ENCODE data around the gene TRMT10A.

Gene TRMT10A

GRCh38 chr4:99593781-99594641 is 30.2 kb upstream of the TRMT10A start:
- no peaks in the 10 kb centered on the region for H3K79me1 ChIP-seq (ENCODE audit: low read depth, low read length)
- no peak overlapping the region for H3K9ac ChIP-seq (ENCODE audit: low read depth, low read length, poor library complexity)
- peaks cover 0 to 39% of the 10 kb centered on the region in 2 donors for H3K36me3 ChIP-seq (replicated peaks in 1 of 2; ENCODE audit: control insufficient read depth in 2 of 2, insufficient read depth in 2 of 2, low read length in 2 of 2)
- H3K18ac ChIP-seq (ENCODE audit: low read length) = no peak overlapping the region
- H3K4ac ChIP-seq (ENCODE audit: low read length) = no peak overlapping the region
- H2BK5ac ChIP-seq (ENCODE audit: low read length) = no peak overlapping the region
- no peaks in the 10 kb centered on the region for H3K27me3 ChIP-seq (ENCODE audit: control insufficient read depth in 3 of 3, insufficient read depth in 3 of 3, low read depth in 1 of 3, low read length in 3 of 3)
- H3K27ac ChIP-seq (replicated peaks; ENCODE audit: low read length) = no peak overlapping the region
- no peak overlapping the region for H3K23ac ChIP-seq (ENCODE audit: low read depth, low read length, poor library complexity)
- H3K4me1 ChIP-seq (ENCODE audit: control insufficient read depth in 2 of 2, insufficient read depth in 1 of 2, low read depth in 1 of 2, low read length in 2 of 2) = no peaks in the 10 kb centered on the region
- H2AK5ac ChIP-seq (ENCODE audit: low read depth, low read length) = no peak overlapping the region
- no peak overlapping the region for H4K91ac ChIP-seq (ENCODE audit: low read depth, low read length, poor library complexity)
- no peaks in the 10 kb centered on the region for H3K9me3 ChIP-seq (replicated peaks in 1 of 2; ENCODE audit: control insufficient read depth in 2 of 2, insufficient read depth in 1 of 2, low read depth in 1 of 2, low read length in 2 of 2)
- H2BK12ac ChIP-seq (ENCODE audit: low read length) = no peak overlapping the region
- H2AFZ ChIP-seq (ENCODE audit: low read length) = no peak overlapping the region
- no peak for DNase-seq (ENCODE audit: low spot score)
- no CpG with 5 or more reads among the region's 4 CpGs for WGBS, 2 donors (ENCODE audit: extremely low coverage in 2 of 2, insufficient read length in 2 of 2, insufficient replicate concordance in 1 of 2)
- H3K14ac ChIP-seq (ENCODE audit: low read length) = no peak overlapping the region
- no peak overlapping the region for H2BK15ac ChIP-seq (ENCODE audit: low read length)
- no peak overlapping the region for H3K4me2 ChIP-seq (ENCODE audit: insufficient read depth, low read length, poor library complexity, severe bottlenecking)
- no peak overlapping the region for H4K8ac ChIP-seq (ENCODE audit: low read depth, low read length)
- H2BK120ac ChIP-seq (ENCODE audit: low read depth, low read length) = no peak overlapping the region
- H3K4me3 ChIP-seq (ENCODE audit: low read length in 2 of 2) = no peak overlapping the region

GRCh38 chr4:99591757-99592156 is 27.9 kb upstream of the TRMT10A start:
- H3K14ac ChIP-seq (ENCODE audit: low read length) = no peak overlapping the region

GRCh38 chr4:99587803-99588202 is 24.0 kb upstream of the TRMT10A start:
- no peak overlapping the region for H3K18ac ChIP-seq (ENCODE audit: low read length)
- H4K91ac ChIP-seq (ENCODE audit: low read depth, low read length, poor library complexity) = no peak overlapping the region
- H3K4me3 ChIP-seq (ENCODE audit: low read length in 2 of 2) = no peak overlapping the region
- H2BK15ac ChIP-seq (ENCODE audit: low read length) = no peak overlapping the region
- no peaks in the 10 kb centered on the region for H3K9me3 ChIP-seq (replicated peaks in 1 of 2; ENCODE audit: control insufficient read depth in 2 of 2, insufficient read depth in 1 of 2, low read depth in 1 of 2, low read length in 2 of 2)
- H2AK5ac ChIP-seq (ENCODE audit: low read depth, low read length) = no peak overlapping the region
- no peak overlapping the region for H2BK5ac ChIP-seq (ENCODE audit: low read length)
- no peak overlapping the region for H3K4me2 ChIP-seq (ENCODE audit: insufficient read depth, low read length, poor library complexity, severe bottlenecking)
- peaks cover 0 to 37% of the 10 kb centered on the region in 2 donors for H3K36me3 ChIP-seq (replicated peaks in 1 of 2; ENCODE audit: control insufficient read depth in 2 of 2, insufficient read depth in 2 of 2, low read length in 2 of 2)
- no peak overlapping the region for H3K9ac ChIP-seq (ENCODE audit: low read depth, low read length, poor library complexity)
- no peak overlapping the region for H3K27ac ChIP-seq (replicated peaks; ENCODE audit: low read length)
- no peak overlapping the region for H3K4ac ChIP-seq (ENCODE audit: low read length)
- no peaks in the 10 kb centered on the region for H3K27me3 ChIP-seq (ENCODE audit: control insufficient read depth in 3 of 3, insufficient read depth in 3 of 3, low read depth in 1 of 3, low read length in 3 of 3)
- DNase-seq (ENCODE audit: low spot score) = no peak
- no peak overlapping the region for H3K23ac ChIP-seq (ENCODE audit: low read depth, low read length, poor library complexity)
- H2AFZ ChIP-seq (ENCODE audit: low read length) = no peak overlapping the region
- H4K8ac ChIP-seq (ENCODE audit: low read depth, low read length) = no peak overlapping the region
- no peaks in the 10 kb centered on the region for H3K79me1 ChIP-seq (ENCODE audit: low read depth, low read length)
- H3K4me1 ChIP-seq (ENCODE audit: control insufficient read depth in 2 of 2, insufficient read depth in 1 of 2, low read depth in 1 of 2, low read length in 2 of 2) = no peaks in the 10 kb centered on the region
- WGBS, 2 donors (ENCODE audit: extremely low coverage in 2 of 2, insufficient read length in 2 of 2, insufficient replicate concordance in 1 of 2) = no CpG with 5 or more reads among the region's 1 CpG
- H3K14ac ChIP-seq (ENCODE audit: low read length) = no peak overlapping the region
- H2BK120ac ChIP-seq (ENCODE audit: low read depth, low read length) = no peak overlapping the region
- H2BK12ac ChIP-seq (ENCODE audit: low read length) = no peak overlapping the region

More at GRCh38 chr4:99591757-99592156, 27.9 kb upstream of the TRMT10A start:
- no peak for DNase-seq (ENCODE audit: low spot score)
- no peak overlapping the region for H2AFZ ChIP-seq (ENCODE audit: low read length)
- H3K9ac ChIP-seq (ENCODE audit: low read depth, low read length, poor library complexity) = no peak overlapping the region
- no peak overlapping the region for H3K18ac ChIP-seq (ENCODE audit: low read length)
- H3K36me3 ChIP-seq (replicated peaks in 1 of 2; ENCODE audit: control insufficient read depth in 2 of 2, insufficient read depth in 2 of 2, low read length in 2 of 2) = peaks cover 0 to 37% of the 10 kb centered on the region in 2 donors
- H3K4me1 ChIP-seq (ENCODE audit: control insufficient read depth in 2 of 2, insufficient read depth in 1 of 2, low read depth in 1 of 2, low read length in 2 of 2) = no peaks in the 10 kb centered on the region
- no peak overlapping the region for H2BK120ac ChIP-seq (ENCODE audit: low read depth, low read length)
- H4K8ac ChIP-seq (ENCODE audit: low read depth, low read length) = no peak overlapping the region
- no peaks in the 10 kb centered on the region for H3K9me3 ChIP-seq (replicated peaks in 1 of 2; ENCODE audit: control insufficient read depth in 2 of 2, insufficient read depth in 1 of 2, low read depth in 1 of 2, low read length in 2 of 2)
- no peak overlapping the region for H2BK12ac ChIP-seq (ENCODE audit: low read length)
- H3K27me3 ChIP-seq (ENCODE audit: control insufficient read depth in 3 of 3, insufficient read depth in 3 of 3, low read depth in 1 of 3, low read length in 3 of 3) = no peaks in the 10 kb centered on the region
- no peak overlapping the region for H3K4me3 ChIP-seq (ENCODE audit: low read length in 2 of 2)
- no peak overlapping the region for H4K91ac ChIP-seq (ENCODE audit: low read depth, low read length, poor library complexity)
- no peak overlapping the region for H2AK5ac ChIP-seq (ENCODE audit: low read depth, low read length)
- H3K4me2 ChIP-seq (ENCODE audit: insufficient read depth, low read length, poor library complexity, severe bottlenecking) = no peak overlapping the region
- no CpG with 5 or more reads among the region's 3 CpGs for WGBS, 2 donors (ENCODE audit: extremely low coverage in 2 of 2, insufficient read length in 2 of 2, insufficient replicate concordance in 1 of 2)
- no peak overlapping the region for H2BK15ac ChIP-seq (ENCODE audit: low read length)
- H3K23ac ChIP-seq (ENCODE audit: low read depth, low read length, poor library complexity) = no peak overlapping the region
- no peak overlapping the region for H2BK5ac ChIP-seq (ENCODE audit: low read length)
- no peak overlapping the region for H3K27ac ChIP-seq (replicated peaks; ENCODE audit: low read length)
- H3K79me1 ChIP-seq (ENCODE audit: low read depth, low read length) = no peaks in the 10 kb centered on the region
- no peak overlapping the region for H3K4ac ChIP-seq (ENCODE audit: low read length)

GRCh38 chr4:99587309-99587708 is 23.5 kb upstream of the TRMT10A start:
- Histone ChIP-seq H3K4me3 (ENCODE audit: low read length in 2 of 2) (no peak overlapping the region), H3K27me3 (ENCODE audit: control insufficient read depth in 3 of 3, insufficient read depth in 3 of 3, low read depth in 1 of 3, low read length in 3 of 3) (no peaks in the 10 kb centered on the region), H2BK120ac (ENCODE audit: low read depth, low read length) (no peak overlapping the region), H3K4me1 (ENCODE audit: control insufficient read depth in 2 of 2, insufficient read depth in 1 of 2, low read depth in 1 of 2, low read length in 2 of 2) (no peaks in the 10 kb centered on the region), H3K36me3 (replicated peaks in 1 of 2; ENCODE audit: control insufficient read depth in 2 of 2, insufficient read depth in 2 of 2, low read length in 2 of 2) (peaks cover 0 to 38% of the 10 kb centered on the region in 2 donors), H3K23ac (ENCODE audit: low read depth, low read length, poor library complexity) (no peak overlapping the region), H2BK5ac (ENCODE audit: low read length) (no peak overlapping the region), H3K79me1 (ENCODE audit: low read depth, low read length) (no peaks in the 10 kb centered on the region), H3K9ac (ENCODE audit: low read depth, low read length, poor library complexity) (no peak overlapping the region), H3K14ac (ENCODE audit: low read length) (no peak overlapping the region), H3K18ac (ENCODE audit: low read length) (no peak overlapping the region), H2BK15ac (ENCODE audit: low read length) (no peak overlapping the region), H4K91ac (ENCODE audit: low read depth, low read length, poor library complexity) (no peak overlapping the region), H3K27ac (replicated peaks; ENCODE audit: low read length) (no peak overlapping the region), H3K4ac (ENCODE audit: low read length) (no peak overlapping the region), H2BK12ac (ENCODE audit: low read length) (no peak overlapping the region), H3K4me2 (ENCODE audit: insufficient read depth, low read length, poor library complexity, severe bottlenecking) (no peak overlapping the region), H2AFZ (ENCODE audit: low read length) (no peak overlapping the region), H2AK5ac (ENCODE audit: low read depth, low read length) (no peak overlapping the region), H3K9me3 (replicated peaks in 1 of 2; ENCODE audit: control insufficient read depth in 2 of 2, insufficient read depth in 1 of 2, low read depth in 1 of 2, low read length in 2 of 2) (no peaks in the 10 kb centered on the region), H4K8ac (ENCODE audit: low read depth, low read length) (no peak overlapping the region)
- DNase-seq (ENCODE audit: low spot score) = no peak

Data from neuronal stem cell (in vitro differentiated cells).